CD4-positive, alpha-beta T cell (primary cell): ENCODE results near the gene SLCO2A1. TPM values are rescaled to one million over a fixed set of nuclear protein-coding genes. Genes with fewer than 3 reads are reported as not detected.

Source experiments
- ATAC-seq: fragments of 200-7000 bp; cut with Tn5 transposase; one replicate; pipeline ENCODE4 v1.10.0; 2022; ENCODE audit warnings: mild to moderate bottlenecking; ENCODE audit not compliant: poor library complexity
- CTCF ChIA-PET: fragments of 350-600 bp; sonication (Branson Sonifier 250); formaldehyde crosslinking; loops from one replicate; lab custom pipeline; 2021; ENCODE audit warnings: antibody characterized with exemption, inconsistent platforms; lab: Charles Lee
- POLR2A ChIA-PET: fragments of 350-600 bp; sonication (Branson Sonifier 250); formaldehyde crosslinking; loops from one replicate; lab custom pipeline; 2021; ENCODE audit warnings: antibody characterized with exemption, inconsistent platforms; lab: Charles Lee
- DNase-seq, 14 experiments: peaks; one replicate each; pipeline ENCODE4 v3.0.0-alpha.2; 2013 to 2020; ENCODE audit warnings: mixed read lengths in 2 of 14
- H3K27ac ChIP-seq, 2 donors: one replicate each; pipeline versions ENCODE4 v1.5.1 to v1.7.0; 2013; ENCODE audit warnings: low read length in 2 of 2, low read depth in 1 of 2, mild to moderate bottlenecking in 1 of 2
- H3K27me3 ChIP-seq, 2 experiments: 1 replicate in 1 of 2; 2 replicates in 1 of 2; pipeline versions ENCODE4 v1.6.1 to v1.7.0; 2013; ENCODE audit warnings: low read length in 2 of 2, control low read depth in 1 of 2, mild to moderate bottlenecking in 1 of 2, moderate library complexity in 1 of 2; ENCODE audit not compliant: insufficient read depth in 2 of 2, control insufficient read depth in 1 of 2
- H3K36me3 ChIP-seq: one replicate; pipeline ENCODE4 v1.6.1; 2013; ENCODE audit warnings: low read length, control low read depth; ENCODE audit not compliant: insufficient read depth
- H3K4me1 ChIP-seq: one replicate; pipeline ENCODE4 v1.6.1; 2013; ENCODE audit warnings: low read length, control low read depth; ENCODE audit not compliant: insufficient read depth
- H3K4me3 ChIP-seq: one replicate; pipeline ENCODE4 v1.5.1; 2013; ENCODE audit warnings: mild to moderate bottlenecking, low read length, moderate library complexity
- H3K9me3 ChIP-seq, 2 experiments: 1 replicate in 1 of 2; 2 replicates in 1 of 2; pipeline versions ENCODE4 v1.6.1 to v1.7.0; 2013; ENCODE audit warnings: low read length in 2 of 2, mild to moderate bottlenecking in 2 of 2, control low read depth in 1 of 2, moderate library complexity in 1 of 2; ENCODE audit not compliant: control insufficient read depth in 1 of 2, insufficient read depth in 1 of 2
- H3K27ac Mint-ChIP-seq: one replicate; pipeline ENCODE4 v1.8.0; 2020; ENCODE audit warnings: mixed read lengths
- H3K27me3 Mint-ChIP-seq: one replicate; pipeline ENCODE4 v1.8.0; 2021; ENCODE audit warnings: mixed read lengths
- H3K36me3 Mint-ChIP-seq: one replicate; pipeline ENCODE4 v1.8.0; 2021; ENCODE audit warnings: low read depth, mixed read lengths
- H3K4me1 Mint-ChIP-seq: one replicate; pipeline ENCODE4 v1.8.0; 2021; ENCODE audit warnings: low read depth, mixed read lengths
- H3K4me3 Mint-ChIP-seq: one replicate; pipeline ENCODE4 v1.8.0; 2020; ENCODE audit warnings: mild to moderate bottlenecking, mixed read lengths
- H3K9me3 Mint-ChIP-seq: one replicate; pipeline ENCODE4 v1.8.0; 2020; ENCODE audit warnings: mixed read lengths
- CTCF ChIP-seq: fragments of 200-600 bp; IDR thresholded peaks from one replicate; pipeline ENCODE4 v1.8.0; 2022; ENCODE audit warnings: antibody characterized with exemption, mild to moderate bottlenecking
- intact Hi-C, 2 experiments: fragments of 100-400 bp; cut with DNase I in 1 of 2; cut with micrococcal nuclease in 1 of 2; formaldehyde crosslinking; loops; one replicate each; pipeline versions ENCODE4 v1.15.1 to v1.9.0; 2023 to 2025; cut with DNase I, micrococcal nuclease
- total RNA-seq, 174 experiments: library from RNA in 2 of 174; stranded (reverse) in 2 of 174; gene quantifications; one replicate each; pipeline ENCODE4 v1.2.3 and lab custom pipeline; 2021 to 2026

Gene SLCO2A1
- total RNA-seq, 2 experiments from 2014 or later = not detected

- Histone ChIP-seq H3K4me1 (peaks cover 9% of the 10 kb centered on the region), H3K27me3 (no peaks in the 10 kb centered on the region), H3K4me3 (no peak overlapping the region), H3K36me3 (no peaks in the 10 kb centered on the region), H3K27ac (no peak overlapping the region), H3K9me3 (peaks cover 0 to 3% of the 10 kb centered on the region in 2 experiments)
- Mint-ChIP-seq H3K4me3 (no peak overlapping the region), H3K4me1 (peaks cover 8% of the 10 kb centered on the region), H3K9me3 (no peaks in the 10 kb centered on the region), H3K36me3 (no peaks in the 10 kb centered on the region), H3K27ac (no peak overlapping the region), H3K27me3 (no peaks in the 10 kb centered on the region)
- DNase-seq (no peak), ATAC-seq (no peak)
- TF ChIP-seq CTCF = no peak
- intact Hi-C loops = no loop called here
- CTCF ChIA-PET = no interaction called here
- POLR2A ChIA-PET = interaction anchor here (0.6 kb wide), 1 partner anchor 61 kb away, joined by 3 read pairs; no protein-coding TSS in a partner anchor
Observed at GRCh38 chr3:133944641-133945380, 84.9 kb downstream of the SLCO2A1 start.

DNA sequence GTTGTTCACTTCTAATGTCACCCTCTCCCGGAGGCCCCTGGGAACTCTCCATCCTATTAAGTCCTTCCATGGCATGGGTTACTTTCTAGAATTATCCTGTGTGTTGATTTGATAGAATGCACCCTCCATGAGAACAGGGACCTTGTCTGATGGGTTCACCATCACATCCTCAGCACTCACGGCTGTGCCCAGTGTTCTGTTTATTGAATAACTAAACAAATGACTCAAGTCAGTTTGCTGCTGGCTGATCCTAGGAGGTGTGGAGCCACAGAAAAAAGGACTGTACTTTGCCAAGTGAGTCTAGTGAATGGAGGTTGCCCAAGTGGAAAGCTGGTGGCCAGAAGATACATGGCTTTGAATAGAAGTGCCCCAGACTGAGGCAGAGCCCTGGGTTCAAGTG, 85.5 kb downstream of the SLCO2A1 start:
- CTCF ChIA-PET = no interaction called here
- no peaks in the 10 kb centered on the region for H3K9me3 Mint-ChIP-seq
- POLR2A ChIA-PET = no interaction called here
- no peak overlapping the region for H3K27ac Mint-ChIP-seq
- no peak for DNase-seq
- no peaks in the 10 kb centered on the region for H3K27me3 Mint-ChIP-seq
- intact Hi-C loops = no loop called here
- no peaks in the 10 kb centered on the region for H3K36me3 ChIP-seq
- TF ChIP-seq CTCF = no peak
- H3K4me3 ChIP-seq = no peak overlapping the region
- peaks cover 9% of the 10 kb centered on the region for H3K4me1 ChIP-seq
- no peak for ATAC-seq
- peaks cover 8% of the 10 kb centered on the region for H3K4me1 Mint-ChIP-seq
- H3K27ac ChIP-seq = no peak overlapping the region
- no peaks in the 10 kb centered on the region for H3K27me3 ChIP-seq
- H3K4me3 Mint-ChIP-seq = no peak overlapping the region
- peaks cover 0 to 3% of the 10 kb centered on the region in 2 experiments for H3K9me3 ChIP-seq
- H3K36me3 Mint-ChIP-seq = no peaks in the 10 kb centered on the region

DNA sequence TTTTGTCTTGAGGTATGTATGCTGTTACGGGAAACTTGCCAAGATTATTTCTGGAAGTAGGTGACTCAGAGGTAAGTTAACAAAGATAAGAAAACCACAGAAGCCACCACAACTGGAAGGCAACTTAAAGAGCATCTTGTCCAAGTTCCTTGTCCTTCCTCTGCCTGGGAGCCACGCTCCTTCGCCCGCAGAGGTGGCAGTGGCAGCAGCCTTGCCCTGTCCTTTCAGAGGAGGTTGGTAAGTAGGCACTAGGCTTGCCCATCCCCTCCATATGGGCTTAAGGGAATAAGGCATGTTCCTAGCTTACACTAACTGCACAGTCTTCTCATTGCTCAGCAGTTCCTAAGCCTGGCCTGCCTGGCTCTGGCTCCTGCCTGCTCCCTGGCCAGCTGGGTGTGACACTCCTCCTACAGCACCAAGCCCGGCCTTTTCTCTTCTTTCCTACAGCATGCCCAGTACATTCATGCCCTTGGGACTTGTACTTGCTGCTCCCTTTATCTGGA, 86.0 kb downstream of the SLCO2A1 start:
- ATAC-seq (no peak), DNase-seq (no peak)
- Mint-ChIP-seq H3K4me1 (peaks cover 8% of the 10 kb centered on the region), H3K9me3 (no peaks in the 10 kb centered on the region), H3K36me3 (no peaks in the 10 kb centered on the region), H3K27me3 (no peaks in the 10 kb centered on the region), H3K4me3 (no peak overlapping the region), H3K27ac (no peak overlapping the region)
- ChIA-PET CTCF (no interaction called here), POLR2A (interaction anchor here (0.6 kb wide), 1 partner anchor 1594 kb away, joined by 4 read pairs; no protein-coding TSS in a partner anchor)
- intact Hi-C loops = no loop called here
- H3K9me3 ChIP-seq = peaks cover 0 to 3% of the 10 kb centered on the region in 2 experiments
- TF ChIP-seq CTCF = no peak
- H3K4me3 ChIP-seq = no peak overlapping the region
- peaks cover 9% of the 10 kb centered on the region for H3K4me1 ChIP-seq
- no peaks in the 10 kb centered on the region for H3K27me3 ChIP-seq
- H3K27ac ChIP-seq = no peak overlapping the region
- H3K36me3 ChIP-seq = no peaks in the 10 kb centered on the region
